ENCODE measurements around the gene SLC5A11. TPM values are rescaled to one million over a fixed set of nuclear protein-coding genes. Genes with fewer than 3 reads are reported as not detected.

The SLC5A11 gene
- total RNA-seq, 1 donor from 2014 or later, result not detected

GRCh38 chr16:24858219-24859041 is 12.7 kb downstream of the SLC5A11 start:
- TF ChIP-seq CTCF (IDR thresholded peaks at IDR 0.05), result no peak
- H3K27ac Mint-ChIP-seq (ENCODE audit: unreplicated experiment), result no peak overlapping the region
- no peaks in the 10 kb centered on the region for H3K9me3 Mint-ChIP-seq (ENCODE audit: unreplicated experiment)
- no peaks in the 10 kb centered on the region for H3K36me3 Mint-ChIP-seq (ENCODE audit: unreplicated experiment)
- peaks cover 6% of the 10 kb centered on the region for H3K4me1 Mint-ChIP-seq (ENCODE audit: unreplicated experiment)
- no peak overlapping the region for H3K4me3 Mint-ChIP-seq (ENCODE audit: unreplicated experiment)
- DNase-seq (ENCODE audit: extremely low spot score, unreplicated experiment), result no peak
- peaks cover 18% of the 10 kb centered on the region for H3K27me3 Mint-ChIP-seq (ENCODE audit: unreplicated experiment)

- Mint-ChIP-seq H3K36me3 (ENCODE audit: unreplicated experiment) (no peaks in the 10 kb centered on the region), H3K4me1 (ENCODE audit: unreplicated experiment) (no peaks in the 10 kb centered on the region), H3K27me3 (ENCODE audit: unreplicated experiment) (peaks cover 36% of the 10 kb centered on the region), H3K4me3 (ENCODE audit: unreplicated experiment) (no peak overlapping the region), H3K27ac (ENCODE audit: unreplicated experiment) (no peak overlapping the region), H3K9me3 (ENCODE audit: unreplicated experiment) (peaks cover 10% of the 10 kb centered on the region)
- DNase-seq (ENCODE audit: extremely low spot score, unreplicated experiment), result no peak
- no peak for TF ChIP-seq CTCF (IDR thresholded peaks at IDR 0.05)
These were observed 15.7 kb downstream of the SLC5A11 start for GRCh38 chr16:24861461-24861860.

GRCh38 chr16:24863582-24864437 is 18.0 kb downstream of the SLC5A11 start:
- Mint-ChIP-seq H3K36me3 (ENCODE audit: unreplicated experiment) (no peaks in the 10 kb centered on the region), H3K4me3 (ENCODE audit: unreplicated experiment) (no peak overlapping the region)

GRCh38 chr16:24869033-24869432 is 23.3 kb downstream of the SLC5A11 start:
- Mint-ChIP-seq H3K4me1 (ENCODE audit: unreplicated experiment) (no peaks in the 10 kb centered on the region), H3K27me3 (ENCODE audit: unreplicated experiment) (peaks cover 27% of the 10 kb centered on the region), H3K4me3 (ENCODE audit: unreplicated experiment) (no peak overlapping the region), H3K27ac (ENCODE audit: unreplicated experiment) (no peak overlapping the region), H3K9me3 (ENCODE audit: unreplicated experiment) (peaks cover 6% of the 10 kb centered on the region), H3K36me3 (ENCODE audit: unreplicated experiment) (no peaks in the 10 kb centered on the region)
- no peak for TF ChIP-seq CTCF (IDR thresholded peaks at IDR 0.05)
- DNase-seq (ENCODE audit: extremely low spot score, unreplicated experiment), result no peak

More at GRCh38 chr16:24863582-24864437, 18.0 kb downstream of the SLC5A11 start:
- H3K27ac Mint-ChIP-seq (ENCODE audit: unreplicated experiment), result no peak overlapping the region
- no peak for DNase-seq (ENCODE audit: extremely low spot score, unreplicated experiment)
- peaks cover 10% of the 10 kb centered on the region for H3K9me3 Mint-ChIP-seq (ENCODE audit: unreplicated experiment)
- peaks cover 43% of the 10 kb centered on the region for H3K27me3 Mint-ChIP-seq (ENCODE audit: unreplicated experiment)
- no peaks in the 10 kb centered on the region for H3K4me1 Mint-ChIP-seq (ENCODE audit: unreplicated experiment)
- TF ChIP-seq CTCF (IDR thresholded peaks at IDR 0.05), result no peak

GRCh38 chr16:24871891-24872290 is 26.1 kb downstream of the SLC5A11 start:
- no peak for DNase-seq (ENCODE audit: extremely low spot score, unreplicated experiment)
- TF ChIP-seq CTCF (IDR thresholded peaks at IDR 0.05), result no peak
- Mint-ChIP-seq H3K4me1 (ENCODE audit: unreplicated experiment) (no peaks in the 10 kb centered on the region), H3K4me3 (ENCODE audit: unreplicated experiment) (no peak overlapping the region), H3K9me3 (ENCODE audit: unreplicated experiment) (no peaks in the 10 kb centered on the region), H3K27ac (ENCODE audit: unreplicated experiment) (no peak overlapping the region), H3K36me3 (ENCODE audit: unreplicated experiment) (no peaks in the 10 kb centered on the region), H3K27me3 (ENCODE audit: unreplicated experiment) (peaks cover 11% of the 10 kb centered on the region)

All from osteocyte (in vitro differentiated cells).